Measurements from ENCODE around the gene KRT23.

KRT23 gene

GRCh38 chr17:40879026-40879425, 58.4 kb downstream of the KRT23 start:
- DNase-seq (ENCODE audit: low read depth): no peak
- no peak overlapping the region for H3K4me3 ChIP-seq (ENCODE audit: low read depth, low read length)
- TF ChIP-seq, protein P1, sequence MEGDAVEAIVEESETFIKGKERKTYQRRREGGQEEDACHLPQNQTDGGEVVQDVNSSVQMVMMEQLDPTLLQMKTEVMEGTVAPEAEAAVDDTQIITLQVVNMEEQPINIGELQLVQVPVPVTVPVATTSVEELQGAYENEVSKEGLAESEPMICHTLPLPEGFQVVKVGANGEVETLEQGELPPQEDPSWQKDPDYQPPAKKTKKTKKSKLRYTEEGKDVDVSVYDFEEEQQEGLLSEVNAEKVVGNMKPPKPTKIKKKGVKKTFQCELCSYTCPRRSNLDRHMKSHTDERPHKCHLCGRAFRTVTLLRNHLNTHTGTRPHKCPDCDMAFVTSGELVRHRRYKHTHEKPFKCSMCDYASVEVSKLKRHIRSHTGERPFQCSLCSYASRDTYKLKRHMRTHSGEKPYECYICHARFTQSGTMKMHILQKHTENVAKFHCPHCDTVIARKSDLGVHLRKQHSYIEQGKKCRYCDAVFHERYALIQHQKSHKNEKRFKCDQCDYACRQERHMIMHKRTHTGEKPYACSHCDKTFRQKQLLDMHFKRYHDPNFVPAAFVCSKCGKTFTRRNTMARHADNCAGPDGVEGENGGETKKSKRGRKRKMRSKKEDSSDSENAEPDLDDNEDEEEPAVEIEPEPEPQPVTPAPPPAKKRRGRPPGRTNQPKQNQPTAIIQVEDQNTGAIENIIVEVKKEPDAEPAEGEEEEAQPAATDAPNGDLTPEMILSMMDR (IDR thresholded peaks at IDR 0.05; ENCODE audit: low read depth, low read length): no peak
- TF ChIP-seq MAX (IDR thresholded peaks at IDR 0.05; ENCODE audit: low read depth, low read length) (no peak), POLR2A (IDR thresholded peaks at IDR 0.05; ENCODE audit: extremely low read depth, insufficient read length) (no peak), MYC (IDR thresholded peaks at IDR 0.05; ENCODE audit: low read depth, low read length) (no peak)

DNA sequence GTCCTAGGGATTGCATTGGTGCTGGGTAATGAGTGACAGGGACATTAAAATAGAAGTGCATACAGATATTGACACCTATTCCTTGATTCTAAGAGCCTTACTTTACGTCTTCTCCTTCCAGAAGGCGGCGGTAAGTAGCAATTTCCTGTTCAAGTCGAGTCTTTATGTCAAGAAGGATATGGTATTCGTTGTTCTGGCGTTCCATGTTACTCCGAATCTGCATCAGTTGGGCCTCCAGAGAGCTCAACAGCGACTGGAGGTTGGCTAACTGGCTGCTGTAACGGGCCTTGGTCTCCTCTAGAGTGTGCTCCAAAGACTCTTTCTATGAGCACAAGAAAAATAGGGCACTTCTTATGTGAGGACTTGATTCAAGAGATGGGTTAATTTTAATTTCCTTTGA, 59.4 kb downstream of the KRT23 start:
- DNase-seq (ENCODE audit: low read depth): no peak
- H3K4me3 ChIP-seq (ENCODE audit: low read depth, low read length): no peak overlapping the region
- TF ChIP-seq, protein P1 (IDR thresholded peaks at IDR 0.05; ENCODE audit: low read depth, low read length): no peak
- no peak for TF ChIP-seq POLR2A (IDR thresholded peaks at IDR 0.05; ENCODE audit: extremely low read depth, insufficient read length)
- TF ChIP-seq MYC (IDR thresholded peaks at IDR 0.05; ENCODE audit: low read depth, low read length): no peak
- TF ChIP-seq MAX (IDR thresholded peaks at IDR 0.05; ENCODE audit: low read depth, low read length): no peak

DNA sequence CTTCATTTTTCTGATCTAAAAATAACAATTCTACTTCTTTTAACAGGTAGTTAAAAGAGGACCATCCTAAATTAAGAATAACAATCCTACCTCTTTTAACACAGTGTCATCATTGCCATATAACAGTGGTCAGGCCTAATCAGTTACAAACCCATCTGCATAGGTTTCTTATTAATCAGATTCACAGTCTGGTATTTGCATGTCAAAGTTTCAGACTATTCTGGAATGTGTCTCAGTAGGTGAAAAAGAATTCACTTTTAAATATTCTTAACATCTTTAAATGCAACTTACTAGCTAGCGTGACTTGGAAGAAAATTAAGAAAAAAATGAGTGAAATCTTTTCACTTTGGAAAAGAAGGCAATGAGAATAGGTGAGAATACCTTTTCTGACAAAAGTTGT, 63.6 kb downstream of the KRT23 start:
- TF ChIP-seq POLR2A (IDR thresholded peaks at IDR 0.05; ENCODE audit: extremely low read depth, insufficient read length) (no peak), MAX (IDR thresholded peaks at IDR 0.05; ENCODE audit: low read depth, low read length) (no peak), MYC (IDR thresholded peaks at IDR 0.05; ENCODE audit: low read depth, low read length) (no peak)
- TF ChIP-seq, protein P1 (IDR thresholded peaks at IDR 0.05; ENCODE audit: low read depth, low read length): no peak
- no peak for DNase-seq (ENCODE audit: low read depth)
- H3K4me3 ChIP-seq (ENCODE audit: low read depth, low read length): no peak overlapping the region

GRCh38 chr17:40873255-40873654, 64.2 kb downstream of the KRT23 start:
- DNase-seq (ENCODE audit: low read depth): no peak
- TF ChIP-seq, protein P1 (IDR thresholded peaks at IDR 0.05; ENCODE audit: low read depth, low read length): no peak
- TF ChIP-seq POLR2A (IDR thresholded peaks at IDR 0.05; ENCODE audit: extremely low read depth, insufficient read length) (no peak), MAX (IDR thresholded peaks at IDR 0.05; ENCODE audit: low read depth, low read length) (no peak), MYC (IDR thresholded peaks at IDR 0.05; ENCODE audit: low read depth, low read length) (no peak)
- H3K4me3 ChIP-seq (ENCODE audit: low read depth, low read length): no peak overlapping the region
